Suprapubic skin (tissue), 3 donors: ENCODE data around the gene GPR157.

Experiments
- EP300 ChIP-seq: sonication (generic); formaldehyde crosslinking; IDR thresholded peaks from one replicate; pipeline ENCODE4 v1.6.1; 2017; ENCODE audit warnings: antibody characterized with exemption
- POLR2A ChIP-seq, 2 donors: fragments of 450-650 bp; IDR thresholded peaks; one replicate each; pipeline ENCODE4 v1.6.1; 2017; ENCODE audit warnings: antibody characterized with exemption in 2 of 2, mild to moderate bottlenecking in 2 of 2, moderate library complexity in 2 of 2
- TF ChIP-seq, protein P1 (sequence below), 2 donors: fragments of 200-600 bp in 1 of 2; fragments of 450-650 bp in 1 of 2; sonication (generic) in 1 of 2; IDR thresholded peaks; one replicate each; pipeline ENCODE4 v1.5.1; 2016 to 2019; ENCODE audit warnings: antibody characterized with exemption in 2 of 2, mild to moderate bottlenecking in 1 of 2, moderate library complexity in 1 of 2

DNA sequence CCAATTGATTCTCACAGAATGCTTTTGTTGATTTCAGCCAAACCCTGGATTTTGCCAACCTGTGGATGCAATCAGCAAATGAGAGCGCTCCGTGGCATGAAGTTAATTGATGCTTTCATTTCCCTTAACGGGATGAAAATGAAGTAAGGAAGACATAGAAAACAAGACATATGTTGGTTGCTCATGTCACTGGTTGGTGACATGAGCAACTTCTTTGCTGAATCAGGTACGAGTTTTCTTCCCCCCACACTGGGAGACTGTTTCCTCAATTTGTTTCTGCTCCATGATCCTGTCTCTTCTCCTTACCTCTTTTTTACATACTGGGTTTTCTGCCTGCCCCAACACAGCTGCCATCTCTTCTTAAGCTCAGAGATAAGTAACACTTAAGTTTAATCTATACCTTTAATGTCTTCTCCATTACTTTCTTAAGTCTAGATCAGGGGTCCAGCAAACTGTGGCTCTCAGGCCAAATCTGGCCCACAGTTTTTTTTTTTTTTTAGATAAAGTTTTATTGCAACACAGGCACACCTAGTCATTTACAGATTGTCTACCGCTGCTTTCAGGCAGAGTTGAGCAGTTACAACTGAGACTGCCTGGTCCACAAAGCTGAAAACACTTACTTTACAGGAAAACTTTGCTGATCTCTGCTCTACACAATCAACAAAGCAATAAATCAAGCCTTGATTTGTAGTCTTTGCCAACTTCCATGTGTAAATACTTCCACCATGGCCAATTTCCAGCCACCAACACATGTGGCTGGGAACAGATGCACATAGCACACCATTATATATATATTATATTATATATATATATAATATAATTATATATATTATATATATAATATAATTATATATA, 13.3 kb downstream of the GPR157 start:
- TF ChIP-seq, protein P1, sequence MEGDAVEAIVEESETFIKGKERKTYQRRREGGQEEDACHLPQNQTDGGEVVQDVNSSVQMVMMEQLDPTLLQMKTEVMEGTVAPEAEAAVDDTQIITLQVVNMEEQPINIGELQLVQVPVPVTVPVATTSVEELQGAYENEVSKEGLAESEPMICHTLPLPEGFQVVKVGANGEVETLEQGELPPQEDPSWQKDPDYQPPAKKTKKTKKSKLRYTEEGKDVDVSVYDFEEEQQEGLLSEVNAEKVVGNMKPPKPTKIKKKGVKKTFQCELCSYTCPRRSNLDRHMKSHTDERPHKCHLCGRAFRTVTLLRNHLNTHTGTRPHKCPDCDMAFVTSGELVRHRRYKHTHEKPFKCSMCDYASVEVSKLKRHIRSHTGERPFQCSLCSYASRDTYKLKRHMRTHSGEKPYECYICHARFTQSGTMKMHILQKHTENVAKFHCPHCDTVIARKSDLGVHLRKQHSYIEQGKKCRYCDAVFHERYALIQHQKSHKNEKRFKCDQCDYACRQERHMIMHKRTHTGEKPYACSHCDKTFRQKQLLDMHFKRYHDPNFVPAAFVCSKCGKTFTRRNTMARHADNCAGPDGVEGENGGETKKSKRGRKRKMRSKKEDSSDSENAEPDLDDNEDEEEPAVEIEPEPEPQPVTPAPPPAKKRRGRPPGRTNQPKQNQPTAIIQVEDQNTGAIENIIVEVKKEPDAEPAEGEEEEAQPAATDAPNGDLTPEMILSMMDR (IDR thresholded peaks at IDR 0.05), result no peak
- TF ChIP-seq POLR2A (IDR thresholded peaks at IDR 0.05), result no peak
- TF ChIP-seq EP300, result no peak
